SK-N-MC (cell line): ENCODE measurements around the gene NLGN4X.

ENCODE experiments used
- EZH2 ChIP-seq: fragments of 200-600 bp; sonication (generic); IDR thresholded peaks from one replicate; pipeline ENCODE4 v1.6.1; 2017; ENCODE audit warnings: antibody characterized with exemption
- POLR2AphosphoS5 ChIP-seq: IDR thresholded peaks from 2 replicates; pipeline ENCODE4 v1.6.1; 2012; ENCODE audit warnings: mild to moderate bottlenecking, low read depth, low read length, borderline replicate concordance

DNA sequence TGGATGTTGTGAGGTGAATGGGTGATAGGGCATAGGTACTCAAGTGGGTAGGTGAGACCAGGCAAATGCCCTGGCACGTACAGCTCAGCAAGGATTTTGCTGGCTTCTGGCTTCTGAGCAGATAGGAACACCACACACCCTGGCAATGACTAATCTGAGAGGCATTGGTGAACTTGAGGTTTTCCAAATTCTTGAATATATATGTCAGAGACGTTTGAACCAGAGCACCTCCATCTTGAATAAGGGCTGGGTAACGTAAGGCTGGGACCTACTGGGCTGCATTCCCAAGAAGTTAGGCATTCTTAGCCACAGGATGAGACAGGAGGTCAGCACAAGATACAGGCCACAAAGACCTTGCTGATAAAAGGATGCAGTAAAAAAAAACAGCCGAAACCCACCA lies 204.5 kb downstream of the NLGN4X start:
- no peak for TF ChIP-seq POLR2AphosphoS5
- no peak for TF ChIP-seq EZH2
